Parathyroid adenoma (tissue), 2 donors: ENCODE data around the gene CTXND2.

Source experiments
- H2AFZ ChIP-seq: fragments of 300-600 bp; sonication (generic); one replicate; pipeline ENCODE4 v1.7.0; 2017; ENCODE audit warnings: antibody characterized with exemption, mild to moderate bottlenecking
- H3K27ac ChIP-seq: fragments of 300-600 bp; sonication (generic); one replicate; pipeline ENCODE4 v1.7.0; 2017
- H3K27me3 ChIP-seq: fragments of 300-600 bp; sonication (generic); one replicate; pipeline ENCODE4 v1.7.0; 2017; ENCODE audit warnings: low read length; ENCODE audit not compliant: control insufficient read depth, insufficient read depth
- H3K36me3 ChIP-seq: fragments of 300-600 bp; sonication (generic); one replicate; pipeline ENCODE4 v1.7.0; 2017; ENCODE audit warnings: low read length; ENCODE audit not compliant: control insufficient read depth, insufficient read depth
- H3K4me1 ChIP-seq: fragments of 300-600 bp; sonication (generic); one replicate; pipeline ENCODE4 v1.7.0; 2017; ENCODE audit warnings: control low read depth
- H3K4me2 ChIP-seq: fragments of 300-600 bp; sonication (generic); one replicate; pipeline ENCODE4 v1.7.0; 2017; ENCODE audit warnings: low read length
- H3K4me3 ChIP-seq: fragments of 300-600 bp; sonication (generic); one replicate; pipeline ENCODE4 v1.7.0; 2017; ENCODE audit warnings: low read depth, low read length
- H3K79me2 ChIP-seq: fragments of 300-600 bp; sonication (generic); one replicate; pipeline ENCODE4 v1.7.0; 2017; ENCODE audit warnings: control low read depth
- H3K9ac ChIP-seq: fragments of 300-600 bp; sonication (generic); one replicate; pipeline ENCODE4 v1.7.0; 2017; ENCODE audit warnings: mild to moderate bottlenecking
- H3K9me3 ChIP-seq: fragments of 300-600 bp; sonication (generic); one replicate; pipeline ENCODE4 v1.7.0; 2017; ENCODE audit warnings: low read length; ENCODE audit not compliant: control insufficient read depth
- CTCF ChIP-seq: fragments of 300-600 bp; sonication (generic); IDR thresholded peaks from one replicate; pipeline ENCODE4 v1.7.0; 2017; ENCODE audit warnings: antibody characterized with exemption, mild to moderate bottlenecking
- donor health status: primary hyperparathyroidism.

Gene CTXND2

GRCh38 chr1:150869683-150870082 lies 17.3 kb upstream of the CTXND2 start:
- H3K27ac ChIP-seq, result no peak overlapping the region
- peaks cover 2% of the 10 kb centered on the region for H3K79me2 ChIP-seq
- H3K4me3 ChIP-seq, result no peak overlapping the region
- H3K9ac ChIP-seq, result no peak overlapping the region
- H3K9me3 ChIP-seq, result no peaks in the 10 kb centered on the region
- H3K36me3 ChIP-seq, result no peaks in the 10 kb centered on the region
- H3K4me2 ChIP-seq, result no peak overlapping the region
- TF ChIP-seq CTCF, result no peak
- H3K27me3 ChIP-seq, result no peaks in the 10 kb centered on the region
- H3K4me1 ChIP-seq, result no peaks in the 10 kb centered on the region
- H2AFZ ChIP-seq, result no peak overlapping the region

- TF ChIP-seq CTCF, result no peak
- H3K9ac ChIP-seq, result no peak overlapping the region
- H3K79me2 ChIP-seq, result peaks cover 2% of the 10 kb centered on the region
- no peak overlapping the region for H3K4me2 ChIP-seq
- H3K4me3 ChIP-seq, result no peak overlapping the region
- H3K27ac ChIP-seq, result no peak overlapping the region
- H3K9me3 ChIP-seq, result no peaks in the 10 kb centered on the region
- H3K27me3 ChIP-seq, result no peaks in the 10 kb centered on the region
- no peak overlapping the region for H2AFZ ChIP-seq
- H3K36me3 ChIP-seq, result no peaks in the 10 kb centered on the region
- H3K4me1 ChIP-seq, result no peaks in the 10 kb centered on the region
These were observed 14.4 kb upstream of the CTXND2 start for GRCh38 chr1:150872572-150872971.

GRCh38 chr1:150873521-150873920 lies 13.4 kb upstream of the CTXND2 start:
- Histone ChIP-seq H3K4me1 (no peaks in the 10 kb centered on the region), H3K4me3 (no peak overlapping the region), H3K79me2 (peaks cover 2% of the 10 kb centered on the region), H3K4me2 (no peak overlapping the region), H3K9me3 (no peaks in the 10 kb centered on the region), H3K36me3 (no peaks in the 10 kb centered on the region), H2AFZ (no peak overlapping the region), H3K27ac (no peak overlapping the region), H3K27me3 (no peaks in the 10 kb centered on the region), H3K9ac (no peak overlapping the region)
- TF ChIP-seq CTCF, result no peak

- H3K4me2 ChIP-seq, result peak overlapping the region; percentile 74
- H2AFZ ChIP-seq, result no peak overlapping the region
- H3K9me3 ChIP-seq, result no peaks in the 10 kb centered on the region
- peak overlapping the region; percentile 96 for H3K4me3 ChIP-seq
- peak overlapping the region; percentile 89 for H3K27ac ChIP-seq
- H3K9ac ChIP-seq, result no peak overlapping the region
- H3K4me1 ChIP-seq, result no peaks in the 10 kb centered on the region
- no peak for TF ChIP-seq CTCF
- H3K36me3 ChIP-seq, result no peaks in the 10 kb centered on the region
- H3K27me3 ChIP-seq, result no peaks in the 10 kb centered on the region
- H3K79me2 ChIP-seq, result peaks cover 2% of the 10 kb centered on the region
These were observed 12.3 kb upstream of the CTXND2 start for GRCh38 chr1:150874455-150875196.
